ENCODE results near the gene ZC3H12A. TPM values are rescaled to one million over a fixed set of nuclear protein-coding genes. Genes with fewer than 3 reads are reported as not detected.

The ZC3H12A gene
- total and polyA plus RNA-seq, 10 of the 15 experiments (the other 5 are each of a cell fraction or from before 2014, with no cell fraction given): 0.35 to 30.2 (median 13.8) TPM

DNA sequence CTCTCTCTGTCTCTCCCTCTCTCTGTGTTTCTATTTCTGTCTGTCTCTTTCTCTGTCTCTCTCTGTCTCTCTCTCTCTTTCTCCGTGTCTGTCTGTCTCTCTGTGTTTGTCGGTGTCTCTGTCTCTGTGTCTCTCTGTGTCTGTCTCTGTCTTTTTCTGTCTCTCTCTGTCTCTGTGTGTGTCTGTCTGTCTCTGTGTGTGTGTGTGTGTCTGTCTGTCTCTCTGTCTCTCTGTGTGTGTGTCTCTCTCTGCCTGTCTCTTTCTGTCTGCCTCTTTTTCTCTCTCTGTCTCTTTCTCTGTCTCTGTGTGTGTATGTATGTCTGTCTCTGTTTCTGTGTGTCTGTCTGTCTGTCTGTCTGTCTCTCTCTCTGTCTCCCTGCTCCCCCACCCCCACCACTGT is 31.7 kb upstream of the ZC3H12A start:
- in situ Hi-C loops (cut with MboI): no loop called here
- POLR2A ChIA-PET: no interaction called here
- WGBS (ENCODE audit: insufficient coverage, insufficient replicate concordance, low lambda C conversion rate, missing lambda C conversion rate): 78% methylated on average over 2 of the region's 2 CpGs
- Histone ChIP-seq H3K79me2 (ENCODE audit: control insufficient read depth, insufficient read depth, low read length) (no peaks in the 10 kb centered on the region), H3K36me3 (ENCODE audit: control insufficient read depth in 2 of 2, insufficient read depth in 2 of 2, low read length in 1 of 2) (no peaks in the 10 kb centered on the region), H4K20me1 (ENCODE audit: control insufficient read depth, insufficient read depth) (no peaks in the 10 kb centered on the region), H3K4me1 (ENCODE audit: control insufficient read depth, insufficient read depth, low read length) (no peaks in the 10 kb centered on the region), H3K4me3 (no peak overlapping the region), H3K27ac (ENCODE audit: control insufficient read depth, insufficient read depth) (no peak overlapping the region), H2AFZ (ENCODE audit: control insufficient read depth, low read depth, low read length) (no peak overlapping the region), H3K27me3 (replicated peaks in 1 of 2; ENCODE audit: control insufficient read depth in 2 of 2, insufficient read depth in 2 of 2, low read length in 1 of 2) (no peaks in the 10 kb centered on the region; a peak in 1 of 4 replicates), H3K4me2 (ENCODE audit: control insufficient read depth, insufficient read depth) (no peak overlapping the region), H3K9me3 (replicated peaks; ENCODE audit: control insufficient read depth, insufficient read depth, low read length) (no peaks in the 10 kb centered on the region), H3K9ac (ENCODE audit: control insufficient read depth, insufficient read depth, low read length) (no peak overlapping the region)
- FAIRE-seq: peak; percentile 71
- SMC1A ChIA-PET (ENCODE audit: uncharacterized antibody, unreplicated experiment): no interaction called here
- ATAC-seq: no peak
- intact Hi-C loops (cut with micrococcal nuclease; ENCODE audit: unreplicated experiment): no loop called here
- BruUV-seq (replicated peaks): no TSS peak
- CTCF ChIA-PET: no interaction called here
- no peak for DNase-seq (ENCODE audit: low read depth, low spot score)
- no peak for TF ChIP-seq MYB (IDR thresholded peaks at IDR 0.05; ENCODE audit: borderline replicate concordance, low read depth, low read length)
- TF ChIP-seq ATF3 (IDR thresholded peaks at IDR 0.05; ENCODE audit: borderline replicate concordance, extremely low read depth, low read depth, low read length): no peak
- TF ChIP-seq E2F4 (IDR thresholded peaks at IDR 0.05; ENCODE audit: low read depth, low read length): no peak
- no peak for TF ChIP-seq NR2F1 (conservative IDR thresholded peaks at IDR 0.05)
- no peak for TF ChIP-seq FOS (IDR thresholded peaks at IDR 0.05; ENCODE audit: borderline replicate concordance, extremely low read depth, insufficient read length)
- TF ChIP-seq RELA (IDR thresholded peaks at IDR 0.05; ENCODE audit: borderline replicate concordance, partially characterized antibody): no peak
- no peak for TF ChIP-seq ZNF274 (IDR thresholded peaks at IDR 0.05; ENCODE audit: insufficient read depth, insufficient read length)
- no peak for TF ChIP-seq PAX5 (IDR thresholded peaks at IDR 0.05; ENCODE audit: borderline replicate concordance, low read depth, low read length)
- no peak for TF ChIP-seq EGR1 (IDR thresholded peaks at IDR 0.05; ENCODE audit: borderline replicate concordance in 1 of 2, low read depth in 2 of 2, low read length in 2 of 2)
- TF ChIP-seq SP1 (IDR thresholded peaks at IDR 0.05; ENCODE audit: low read depth, low read length): no peak
- TF ChIP-seq MTA2 (IDR thresholded peaks at IDR 0.05; ENCODE audit: low read depth): no peak
- TF ChIP-seq KAT2A (conservative IDR thresholded peaks at IDR 0.05; ENCODE audit: control insufficient read depth, low read depth, low read length): no peak
- TF ChIP-seq EP300 (IDR thresholded peaks at IDR 0.05; ENCODE audit: borderline replicate concordance in 1 of 2, control insufficient read depth in 1 of 2, low read depth in 2 of 2, low read length in 2 of 2): no peak
- no peak for TF ChIP-seq ZBED1 (IDR thresholded peaks at IDR 0.05; ENCODE audit: borderline replicate concordance)
- no peak for TF ChIP-seq GABPA (IDR thresholded peaks at IDR 0.05; ENCODE audit: low read depth)
- TF ChIP-seq ESRRA (IDR thresholded peaks at IDR 0.05; ENCODE audit: low read length): no peak
- no peak for TF ChIP-seq E4F1 (IDR thresholded peaks at IDR 0.05; ENCODE audit: borderline replicate concordance, partially characterized antibody)
- TF ChIP-seq, protein P1, sequence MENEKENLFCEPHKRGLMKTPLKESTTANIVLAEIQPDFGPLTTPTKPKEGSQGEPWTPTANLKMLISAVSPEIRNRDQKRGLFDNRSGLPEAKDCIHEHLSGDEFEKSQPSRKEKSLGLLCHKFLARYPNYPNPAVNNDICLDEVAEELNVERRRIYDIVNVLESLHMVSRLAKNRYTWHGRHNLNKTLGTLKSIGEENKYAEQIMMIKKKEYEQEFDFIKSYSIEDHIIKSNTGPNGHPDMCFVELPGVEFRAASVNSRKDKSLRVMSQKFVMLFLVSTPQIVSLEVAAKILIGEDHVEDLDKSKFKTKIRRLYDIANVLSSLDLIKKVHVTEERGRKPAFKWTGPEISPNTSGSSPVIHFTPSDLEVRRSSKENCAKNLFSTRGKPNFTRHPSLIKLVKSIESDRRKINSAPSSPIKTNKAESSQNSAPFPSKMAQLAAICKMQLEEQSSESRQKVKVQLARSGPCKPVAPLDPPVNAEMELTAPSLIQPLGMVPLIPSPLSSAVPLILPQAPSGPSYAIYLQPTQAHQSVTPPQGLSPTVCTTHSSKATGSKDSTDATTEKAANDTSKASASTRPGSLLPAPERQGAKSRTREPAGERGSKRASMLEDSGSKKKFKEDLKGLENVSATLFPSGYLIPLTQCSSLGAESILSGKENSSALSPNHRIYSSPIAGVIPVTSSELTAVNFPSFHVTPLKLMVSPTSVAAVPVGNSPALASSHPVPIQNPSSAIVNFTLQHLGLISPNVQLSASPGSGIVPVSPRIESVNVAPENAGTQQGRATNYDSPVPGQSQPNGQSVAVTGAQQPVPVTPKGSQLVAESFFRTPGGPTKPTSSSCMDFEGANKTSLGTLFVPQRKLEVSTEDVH (IDR thresholded peaks at IDR 0.05; ENCODE audit: low read depth, partially characterized antibody): no peak
- RAD21 ChIA-PET (ENCODE audit: unreplicated experiment): no interaction called here

All from GM12878 (cell line).